AG09309 (cell line): ENCODE measurements around the gene CDK9.

Source experiments
- DNase-seq: peaks from one replicate; pipeline ENCODE4 v3.0.0-alpha.2; 2010; ENCODE audit warnings: low read depth
- H3K4me3 ChIP-seq: 2 replicates; pipeline ENCODE4 v1.5.1; 2011; ENCODE audit warnings: mild to moderate bottlenecking, low read depth, low read length, moderate library complexity; ENCODE audit not compliant: control insufficient read depth
- TF ChIP-seq, protein P1 (sequence below): IDR thresholded peaks from 2 replicates; pipeline ENCODE4 v1.5.1; 2011; ENCODE audit warnings: mild to moderate bottlenecking, low read depth, low read length, inconsistent platforms; ENCODE audit not compliant: insufficient read depth, control insufficient read depth; ENCODE audit errors: missing control alignments

The CDK9 gene

DNA sequence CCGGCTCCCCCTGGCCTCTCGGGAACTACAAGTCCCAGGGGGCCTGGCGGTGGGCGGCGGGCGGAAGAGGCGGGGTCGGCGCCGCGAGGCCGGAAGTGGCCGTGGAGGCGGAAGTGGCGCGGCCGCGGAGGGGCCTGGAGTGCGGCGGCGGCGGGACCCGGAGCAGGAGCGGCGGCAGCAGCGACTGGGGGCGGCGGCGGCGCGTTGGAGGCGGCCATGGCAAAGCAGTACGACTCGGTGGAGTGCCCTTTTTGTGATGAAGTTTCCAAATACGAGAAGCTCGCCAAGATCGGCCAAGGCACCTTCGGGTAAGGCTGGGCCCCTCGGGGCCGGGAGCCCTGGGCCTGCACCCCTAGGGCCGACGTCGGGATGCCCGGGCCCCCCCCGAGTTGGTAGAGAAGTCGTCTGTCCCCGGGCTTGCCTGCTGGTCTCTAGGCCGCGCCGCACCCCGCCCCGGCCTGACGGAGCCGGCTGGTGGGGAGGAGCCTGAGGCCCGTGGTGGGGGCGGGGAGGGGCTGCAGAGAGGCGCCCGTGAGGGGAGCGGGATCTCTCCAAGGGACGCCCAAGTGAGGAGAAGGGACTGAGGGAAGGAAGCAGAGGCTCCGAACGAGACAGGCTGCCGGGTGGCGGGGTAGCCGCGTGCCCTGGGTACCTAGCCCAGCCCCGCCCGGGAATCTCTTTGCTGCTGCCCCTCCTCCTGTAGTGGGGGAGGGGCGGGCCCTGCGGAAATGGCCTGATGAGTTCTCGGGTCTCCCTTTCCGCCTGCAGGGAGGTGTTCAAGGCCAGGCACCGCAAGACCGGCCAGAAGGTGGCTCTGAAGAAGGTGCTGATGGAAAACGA, at the start of gene CDK9:
Gene CDK9 (plus strand): TSS at position 102 of the 840 bp plus-strand sequence. CDS start 115 bp downstream, at position 217.
- H3K4me3 ChIP-seq, result peak within 1 kb of the TSS; percentile 87
- no peak for DNase-seq
- TF ChIP-seq, protein P1, sequence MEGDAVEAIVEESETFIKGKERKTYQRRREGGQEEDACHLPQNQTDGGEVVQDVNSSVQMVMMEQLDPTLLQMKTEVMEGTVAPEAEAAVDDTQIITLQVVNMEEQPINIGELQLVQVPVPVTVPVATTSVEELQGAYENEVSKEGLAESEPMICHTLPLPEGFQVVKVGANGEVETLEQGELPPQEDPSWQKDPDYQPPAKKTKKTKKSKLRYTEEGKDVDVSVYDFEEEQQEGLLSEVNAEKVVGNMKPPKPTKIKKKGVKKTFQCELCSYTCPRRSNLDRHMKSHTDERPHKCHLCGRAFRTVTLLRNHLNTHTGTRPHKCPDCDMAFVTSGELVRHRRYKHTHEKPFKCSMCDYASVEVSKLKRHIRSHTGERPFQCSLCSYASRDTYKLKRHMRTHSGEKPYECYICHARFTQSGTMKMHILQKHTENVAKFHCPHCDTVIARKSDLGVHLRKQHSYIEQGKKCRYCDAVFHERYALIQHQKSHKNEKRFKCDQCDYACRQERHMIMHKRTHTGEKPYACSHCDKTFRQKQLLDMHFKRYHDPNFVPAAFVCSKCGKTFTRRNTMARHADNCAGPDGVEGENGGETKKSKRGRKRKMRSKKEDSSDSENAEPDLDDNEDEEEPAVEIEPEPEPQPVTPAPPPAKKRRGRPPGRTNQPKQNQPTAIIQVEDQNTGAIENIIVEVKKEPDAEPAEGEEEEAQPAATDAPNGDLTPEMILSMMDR, result no peak

DNA sequence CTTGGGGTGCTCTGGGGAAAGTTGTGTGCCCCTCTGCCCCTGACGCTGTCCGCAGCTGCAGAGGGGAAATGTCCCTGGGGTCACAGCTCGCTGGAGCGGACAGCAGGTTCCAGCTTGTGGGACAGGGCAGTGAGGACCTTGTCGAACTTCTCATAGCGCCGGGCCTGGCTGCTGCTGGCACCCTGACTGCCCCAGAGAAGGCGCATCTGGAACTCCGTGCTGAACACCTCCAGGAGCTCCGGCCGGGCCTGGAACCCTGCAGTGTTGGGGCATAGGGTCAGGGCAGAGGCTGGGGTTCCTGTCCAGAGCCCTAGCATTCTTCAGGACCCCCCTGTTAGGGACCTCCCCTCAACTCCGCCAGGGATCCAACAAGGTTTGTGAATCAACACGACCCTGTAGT, 47.2 kb upstream of the CDK9 start:
- TF ChIP-seq, protein P1, result no peak
- no peak for DNase-seq
- no peak overlapping the region for H3K4me3 ChIP-seq

DNA sequence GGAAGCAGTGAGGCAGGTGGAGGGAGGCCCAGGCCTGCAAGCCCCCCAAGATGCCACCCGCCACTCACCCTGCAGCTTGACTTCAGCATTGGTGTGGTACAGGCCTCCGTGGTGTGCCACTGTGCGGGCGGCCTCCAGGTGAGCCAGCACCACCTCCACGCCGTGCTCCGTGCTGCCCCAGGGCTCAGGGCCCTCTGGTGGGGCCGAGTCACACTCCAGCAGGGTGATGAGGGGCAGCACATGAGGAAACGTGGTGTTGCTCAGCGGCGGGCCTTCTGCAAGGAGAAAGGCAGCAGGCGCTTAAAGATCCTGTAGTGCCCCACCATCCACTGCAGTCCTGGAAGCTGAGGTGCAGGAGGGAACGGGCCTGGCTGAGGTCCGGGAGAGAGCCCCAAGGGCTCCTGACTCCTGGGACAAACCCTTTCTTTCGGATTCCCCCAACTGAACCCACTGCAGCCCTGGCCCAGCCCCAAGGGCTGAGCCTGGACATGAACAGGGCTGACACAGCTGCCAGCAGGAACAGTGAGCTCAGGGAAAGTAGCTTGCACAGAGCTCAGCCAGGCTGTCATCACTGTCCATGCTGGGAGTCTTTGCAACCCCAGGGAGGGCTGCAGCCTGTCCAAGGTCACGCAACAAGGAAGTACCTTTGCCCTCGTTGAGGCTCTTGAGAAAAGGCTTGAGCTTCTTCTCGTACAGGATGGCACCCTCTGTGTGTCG, 46.1 kb upstream of the CDK9 start:
- H3K4me3 ChIP-seq, result no peak overlapping the region
- TF ChIP-seq, protein P1, result no peak

DNA sequence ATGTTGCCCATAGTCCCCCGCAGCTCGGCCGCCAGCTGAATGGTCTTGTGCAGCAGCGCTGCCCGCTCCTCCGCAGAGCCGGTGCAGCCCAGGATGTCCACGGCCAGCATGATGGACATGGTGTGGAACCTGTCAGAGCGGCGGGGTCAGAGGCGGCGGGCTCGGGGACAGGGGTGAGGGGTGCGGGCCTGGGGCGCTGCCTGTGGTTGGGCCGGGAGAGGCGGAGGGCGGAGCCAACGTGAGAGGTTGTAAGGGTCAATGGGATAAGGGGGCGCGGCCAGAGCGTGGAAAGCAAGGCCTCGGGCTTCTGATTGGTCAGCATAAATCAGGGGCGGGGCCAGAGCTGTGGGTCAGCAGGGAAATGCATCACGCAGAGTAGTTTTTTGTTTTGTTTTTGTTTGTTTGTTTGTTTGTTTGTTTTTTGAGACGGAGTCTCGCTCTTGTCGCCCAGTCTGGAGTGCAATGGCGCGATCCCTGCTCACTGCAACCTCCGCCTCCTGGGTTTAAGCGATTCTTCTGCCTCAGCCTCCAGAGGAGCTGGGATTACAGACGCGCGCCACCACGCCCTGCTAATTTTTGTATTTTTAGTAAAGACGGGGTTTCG, 43.9 kb upstream of the CDK9 start:
- no peak overlapping the region; the same call in none of the 2 replicates for H3K4me3 ChIP-seq
- TF ChIP-seq, protein P1, result no peak
- no peak for DNase-seq

More for the DNA sequence above, 46.1 kb upstream of the CDK9 start:
- no peak for DNase-seq

DNA sequence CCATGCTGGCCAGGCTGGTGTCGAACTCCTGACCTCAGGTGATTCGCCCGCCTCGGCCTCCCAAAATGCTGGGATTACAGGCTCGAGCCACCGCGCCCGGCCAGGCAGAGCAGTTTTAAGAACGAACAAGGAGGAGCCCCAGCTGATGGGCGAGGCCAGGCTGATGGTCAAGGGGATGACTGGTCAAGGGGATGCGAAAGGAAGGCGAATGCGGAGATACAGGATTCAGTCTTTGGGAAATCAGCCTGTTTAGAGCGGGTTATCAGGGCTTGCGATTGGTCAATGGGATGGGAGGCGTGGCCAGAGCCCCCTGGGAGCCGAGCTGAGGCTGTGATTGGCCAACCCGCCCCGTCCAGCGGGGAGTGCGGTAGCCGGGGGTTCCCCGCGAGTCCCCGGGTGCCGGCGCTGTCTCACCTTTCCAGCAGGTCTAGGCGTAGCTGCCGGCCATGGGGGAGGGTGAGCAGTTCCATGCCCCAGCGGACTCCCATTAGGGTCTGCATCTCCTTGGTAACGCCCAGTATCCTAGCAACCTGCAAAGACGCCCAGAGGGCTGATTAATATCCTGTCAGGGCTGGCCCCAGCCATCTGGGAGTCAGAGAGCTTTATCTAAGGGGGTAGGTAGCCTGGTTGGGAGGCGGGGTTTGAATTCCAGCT, 43.3 kb upstream of the CDK9 start:
- TF ChIP-seq, protein P1, result no peak
- peak overlapping the region; percentile 21 for H3K4me3 ChIP-seq
- no peak for DNase-seq

DNA sequence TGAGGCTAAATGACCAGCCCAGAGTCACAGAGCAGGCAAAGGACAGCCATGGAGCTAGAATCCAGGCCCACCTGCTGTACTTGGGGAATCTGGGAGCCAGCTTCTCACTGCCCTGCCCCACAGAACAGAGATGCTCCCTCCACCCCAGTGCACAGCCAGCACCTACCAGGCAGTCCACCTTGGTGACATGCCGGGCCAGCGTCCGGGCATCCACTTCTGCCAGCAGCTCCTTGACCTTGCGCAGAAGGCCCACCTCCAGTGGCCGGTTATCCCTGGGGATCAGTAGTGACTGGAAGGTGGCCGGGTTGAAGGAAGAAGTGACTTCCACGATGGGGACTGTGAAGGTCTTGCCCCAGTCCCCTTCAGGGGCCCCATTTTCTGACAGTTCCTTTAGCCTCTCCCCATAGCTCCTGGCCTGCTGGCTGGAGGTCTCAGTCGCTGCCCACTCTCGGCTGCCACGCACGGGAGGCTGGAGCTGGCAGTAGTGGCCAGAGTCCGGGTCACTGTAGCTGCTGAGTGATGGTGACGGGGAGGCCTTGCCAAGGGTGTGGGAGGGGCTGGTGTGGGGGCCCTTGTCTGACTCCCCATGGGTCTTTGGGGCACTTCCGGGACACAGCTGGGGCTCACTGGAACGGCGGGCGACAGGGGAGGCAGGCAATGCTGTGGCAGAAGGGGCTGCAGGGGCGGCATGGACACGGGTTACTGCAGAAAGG, 41.3 kb upstream of the CDK9 start:
- no peak for DNase-seq
- TF ChIP-seq, protein P1, result no peak
- H3K4me3 ChIP-seq, result no peak overlapping the region
